Measurements from ENCODE around the gene GRM1. TPM values are rescaled to one million over a fixed set of nuclear protein-coding genes. Genes with fewer than 3 reads are reported as not detected.

GRM1 gene
- total and polyA plus RNA-seq, 2 experiments from 2014 or later = 0.29 to 0.63 TPM

- TF ChIP-seq ZNF331 (CRISPR knock-in tag; IDR thresholded peaks at IDR 0.05; ENCODE audit: low read depth) (no peak), EZH2phosphoT487 (IDR thresholded peaks at IDR 0.05; ENCODE audit: unreplicated experiment) (no peak), ZNF114 (CRISPR knock-in tag; IDR thresholded peaks at IDR 0.05) (no peak), ETS1 (IDR thresholded peaks at IDR 0.05) (no peak), JUNB (IDR thresholded peaks at IDR 0.05; ENCODE audit: unreplicated experiment) (no peak), NANOG (IDR thresholded peaks at IDR 0.05; ENCODE audit: borderline replicate concordance) (no peak), ZNF462 (CRISPR knock-in tag; IDR thresholded peaks at IDR 0.05) (no peak)
Measured at GRCh38 chr6:146470091-146470770, 441.4 kb downstream of the GRM1 start.

More at GRCh38 chr6:146470091-146470770, 441.4 kb downstream of the GRM1 start:
- Mint-ChIP-seq H3K27me3 (ENCODE audit: insufficient read depth, low read depth, poor library complexity) (no peaks in the 10 kb centered on the region), H3K9me3 (no peaks in the 10 kb centered on the region), H3K27ac (no peak overlapping the region), H3K36me3 (ENCODE audit: low read depth) (no peaks in the 10 kb centered on the region), H3K4me3 (no peak overlapping the region), H3K4me1 (peaks cover 4% of the 10 kb centered on the region; the same call in 2 of the 3 replicates)
- Histone ChIP-seq H3K79me2 (replicated peaks; ENCODE audit: insufficient read depth) (no peaks in the 10 kb centered on the region), H4K20me1 (replicated peaks; ENCODE audit: insufficient read depth) (no peaks in the 10 kb centered on the region), H3K27me3 (ENCODE audit: insufficient read depth) (no peaks in the 10 kb centered on the region), H3K4me3 (no peak overlapping the region), H2AFZ (no peak overlapping the region), H3K4me2 (no peak overlapping the region), H3K27ac (ENCODE audit: low read depth) (no peak overlapping the region), H3K4me1 (ENCODE audit: insufficient read depth) (no peaks in the 10 kb centered on the region), H3F3A (replicated peaks; ENCODE audit: low read depth) (no peaks in the 10 kb centered on the region), H3K9me2 (ENCODE audit: insufficient read depth) (no peaks in the 10 kb centered on the region), H3K36me3 (ENCODE audit: insufficient read depth) (no peaks in the 10 kb centered on the region)
- DNase-seq (ENCODE audit: low spot score) (no peak), ATAC-seq (no peak)
